H9 (cell line): ENCODE data around the gene TAS2R8. TPM values are rescaled to one million over a fixed set of nuclear protein-coding genes. Genes with fewer than 3 reads are reported as not detected.

Experiments
- DNase-seq: peaks from one replicate; pipeline ENCODE4 v3.0.0-alpha.2; 2017
- H2AFZ ChIP-seq: one replicate; pipeline ENCODE4 v1.6.1; 2013; ENCODE audit warnings: mild to moderate bottlenecking, low read length, control low read depth, moderate library complexity
- H2AK5ac ChIP-seq: 2 replicates; pipeline ENCODE4 v1.6.1; 2013; ENCODE audit warnings: low read length, control low read depth, mixed read lengths; ENCODE audit not compliant: insufficient read length
- H2BK120ac ChIP-seq: one replicate; pipeline ENCODE4 v1.6.1; 2013; ENCODE audit warnings: low read depth, mild to moderate bottlenecking, low read length, control low read depth, inconsistent platforms; ENCODE audit not compliant: poor library complexity, severe bottlenecking
- H2BK12ac ChIP-seq: 2 replicates; pipeline ENCODE4 v1.6.1; 2013; ENCODE audit warnings: low read length, control low read depth, mixed read lengths, low read depth; ENCODE audit not compliant: insufficient read length
- H2BK15ac ChIP-seq: 2 replicates; pipeline ENCODE4 v1.6.1; 2013; ENCODE audit warnings: low read depth, low read length, control low read depth
- H2BK20ac ChIP-seq: one replicate; pipeline ENCODE4 v1.6.1; 2013; ENCODE audit warnings: low read depth, mild to moderate bottlenecking, low read length, control low read depth, inconsistent platforms; ENCODE audit not compliant: poor library complexity, severe bottlenecking
- H2BK5ac ChIP-seq: 2 replicates; pipeline ENCODE4 v1.6.1; 2013; ENCODE audit warnings: low read length, control low read depth, mixed read lengths; ENCODE audit not compliant: insufficient read length
- H3K14ac ChIP-seq: 2 replicates; pipeline ENCODE4 v1.6.1; 2013; ENCODE audit warnings: low read length, control low read depth; ENCODE audit not compliant: insufficient read depth
- H3K18ac ChIP-seq: 2 replicates; pipeline ENCODE4 v1.6.1; 2013; ENCODE audit warnings: low read depth, mild to moderate bottlenecking, mixed read lengths, low read length, control low read depth; ENCODE audit not compliant: insufficient read length
- H3K23ac ChIP-seq: 2 replicates; pipeline ENCODE4 v1.6.1; 2013; ENCODE audit warnings: low read length, control low read depth, mixed read lengths, low read depth; ENCODE audit not compliant: insufficient read length
- H3K23me2 ChIP-seq: 2 replicates; pipeline ENCODE4 v1.6.1; 2013; ENCODE audit warnings: low read depth, mild to moderate bottlenecking, mixed read lengths, low read length, control low read depth; ENCODE audit not compliant: insufficient read length, poor library complexity, severe bottlenecking
- H3K27ac ChIP-seq: 2 replicates; pipeline ENCODE4 v1.5.1; 2013; ENCODE audit warnings: low read length, control low read depth, mixed read lengths, low read depth; ENCODE audit not compliant: insufficient read length
- H3K27me3 ChIP-seq: 2 replicates; pipeline ENCODE4 v1.6.1; 2013; ENCODE audit warnings: low read length, control low read depth, inconsistent platforms; ENCODE audit not compliant: insufficient read depth
- H3K4ac ChIP-seq: 2 replicates; pipeline ENCODE4 v1.6.1; 2013; ENCODE audit warnings: low read depth, mild to moderate bottlenecking, control low read depth, inconsistent platforms, low read length, moderate library complexity
- H3K4me1 ChIP-seq: 2 replicates; pipeline ENCODE4 v1.6.1; 2013; ENCODE audit warnings: low read length, control low read depth, inconsistent platforms; ENCODE audit not compliant: insufficient read depth
- H3K4me2 ChIP-seq: 2 replicates; pipeline ENCODE4 v1.6.1; 2013; ENCODE audit warnings: low read length, control low read depth, mixed read lengths; ENCODE audit not compliant: insufficient read length, insufficient read depth
- H3K56ac ChIP-seq: 2 replicates; pipeline ENCODE4 v1.6.1; 2013; ENCODE audit warnings: low read depth, mild to moderate bottlenecking, mixed read lengths, low read length, control low read depth; ENCODE audit not compliant: insufficient read length
- H3K79me1 ChIP-seq: 2 replicates; pipeline ENCODE4 v1.6.1; 2013; ENCODE audit warnings: low read depth, mild to moderate bottlenecking, moderate library complexity, low read length, control low read depth, inconsistent platforms; ENCODE audit not compliant: insufficient read depth, poor library complexity, severe bottlenecking
- H3K79me2 ChIP-seq: 2 replicates; pipeline ENCODE4 v1.6.1; 2013; ENCODE audit warnings: low read length, control low read depth, inconsistent platforms; ENCODE audit not compliant: insufficient read depth
- H3K9ac ChIP-seq: 2 replicates; pipeline ENCODE4 v1.6.1; 2013; ENCODE audit warnings: low read length, control low read depth, mixed read lengths; ENCODE audit not compliant: insufficient read length; ENCODE audit errors: extremely low read depth
- H3K9me3 ChIP-seq: one replicate; pipeline ENCODE4 v1.6.1; 2013; ENCODE audit warnings: low read depth, low read length, inconsistent platforms; ENCODE audit not compliant: control insufficient read depth
- H3T11ph ChIP-seq: one replicate; pipeline ENCODE4 v1.6.1; 2013; ENCODE audit warnings: mild to moderate bottlenecking, low read length, control low read depth, inconsistent platforms
- H4K20me1 ChIP-seq: one replicate; pipeline ENCODE4 v1.6.1; 2013; ENCODE audit not compliant: control insufficient read depth, insufficient read length, insufficient read depth
- H4K5ac ChIP-seq: 2 replicates; pipeline ENCODE4 v1.6.1; 2013; ENCODE audit warnings: low read depth, mild to moderate bottlenecking, mixed read lengths, low read length, control low read depth; ENCODE audit not compliant: insufficient read length
- H4K8ac ChIP-seq: replicated peaks from 2 replicates; pipeline ENCODE4 v1.6.1; 2013; ENCODE audit warnings: low read length, control low read depth, mixed read lengths, low read depth; ENCODE audit not compliant: insufficient read length
- H4K91ac ChIP-seq: 2 replicates; pipeline ENCODE4 v1.6.1; 2013; ENCODE audit warnings: low read depth, mild to moderate bottlenecking, moderate library complexity, mixed read lengths, low read length, control low read depth; ENCODE audit not compliant: insufficient read length
- H3K27ac Mint-ChIP-seq, 3 experiments: 2 replicates in 2 of 3; 3 replicates in 1 of 3; pipeline ENCODE4 v1.8.0; 2020 to 2021; ENCODE audit warnings: mixed read lengths in 3 of 3, mild to moderate bottlenecking in 1 of 3, moderate library complexity in 1 of 3
- H3K27me3 Mint-ChIP-seq: 2 replicates; pipeline ENCODE4 v1.8.0; 2021; ENCODE audit warnings: low read depth, mild to moderate bottlenecking, moderate library complexity, mixed read lengths
- H3K36me3 Mint-ChIP-seq, 3 experiments: 2 replicates in 2 of 3; 3 replicates in 1 of 3; pipeline ENCODE4 v1.8.0; 2020 to 2021; ENCODE audit warnings: low read depth in 3 of 3, mixed read lengths in 3 of 3; ENCODE audit not compliant: insufficient read depth in 1 of 3
- H3K4me1 Mint-ChIP-seq, 2 experiments: 2 replicates each; pipeline ENCODE4 v1.8.0; 2020; ENCODE audit warnings: mixed read lengths in 2 of 2
- H3K4me3 Mint-ChIP-seq, 2 experiments: 2 replicates in 1 of 2; 3 replicates in 1 of 2; pipeline ENCODE4 v1.8.0; 2020 to 2021; ENCODE audit warnings: mild to moderate bottlenecking in 2 of 2, mixed read lengths in 2 of 2, moderate library complexity in 1 of 2
- H3K9me3 Mint-ChIP-seq, 2 experiments: 2 replicates in 1 of 2; 3 replicates in 1 of 2; pipeline ENCODE4 v1.8.0; 2020; ENCODE audit warnings: mild to moderate bottlenecking in 2 of 2, mixed read lengths in 2 of 2, moderate library complexity in 1 of 2
- WGBS: extraction: QIAGEN DNeasy Blood & Tissue Kit; methylation state at CpG from one replicate; pipeline ENCODE4 v1.1.7; 2013; ENCODE audit warnings: missing lambda C conversion rate, low lambda C conversion rate, mixed read lengths; ENCODE audit not compliant: insufficient read length; ENCODE audit errors: extremely low coverage; 5-methylcytosine and 5-hydroxymethylcytosine counted together
- total RNA-seq: library from RNA; stranded (reverse); gene quantifications from 2 replicates; pipeline ENCODE4 v1.2.1, GENCODE V29; 2021
- TF ChIP-seq, protein P1 (sequence below): fragments of 200-600 bp; sonication (generic); conservative IDR thresholded peaks from 3 replicates; pipeline ENCODE4 v1.8.0; 2021; ENCODE audit warnings: antibody characterized with exemption, mild to moderate bottlenecking

Gene TAS2R8
- total RNA-seq, 1 experiment from 2014 or later = not detected

DNA sequence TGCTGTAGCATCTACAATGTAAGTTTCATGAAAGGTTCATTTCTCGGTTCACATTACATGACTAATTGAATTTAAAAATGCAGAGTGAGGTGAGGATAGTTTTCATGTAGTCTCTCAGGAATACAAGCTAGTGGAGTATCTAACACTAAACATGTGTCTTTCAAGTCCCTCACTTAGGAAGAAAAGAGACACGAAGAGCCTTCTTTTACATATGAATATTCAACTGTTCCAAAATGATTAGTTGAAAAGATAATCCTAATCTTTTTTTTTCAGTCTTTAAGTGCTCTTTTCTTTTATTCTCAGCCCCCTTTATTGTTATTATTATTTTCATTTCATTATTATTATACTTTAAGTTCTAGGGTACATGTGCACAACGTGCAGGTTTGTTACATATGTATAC lies 31.4 kb upstream of the TAS2R8 start:
- no peak overlapping the region for H2BK5ac ChIP-seq
- no CpG with 5 or more reads among the region's 3 CpGs for WGBS
- Mint-ChIP-seq H3K36me3 (no peaks in the 10 kb centered on the region; a peak in 1 of 7 replicates), H3K9me3 (no peaks in the 10 kb centered on the region), H3K27me3 (no peaks in the 10 kb centered on the region), H3K4me3 (no peak overlapping the region), H3K27ac (no peak overlapping the region), H3K4me1 (peaks cover 4% of the 10 kb centered on the region in 2 experiments)
- H3K27ac ChIP-seq = no peak overlapping the region
- no peak overlapping the region for H3K4me2 ChIP-seq
- TF ChIP-seq, protein P1, sequence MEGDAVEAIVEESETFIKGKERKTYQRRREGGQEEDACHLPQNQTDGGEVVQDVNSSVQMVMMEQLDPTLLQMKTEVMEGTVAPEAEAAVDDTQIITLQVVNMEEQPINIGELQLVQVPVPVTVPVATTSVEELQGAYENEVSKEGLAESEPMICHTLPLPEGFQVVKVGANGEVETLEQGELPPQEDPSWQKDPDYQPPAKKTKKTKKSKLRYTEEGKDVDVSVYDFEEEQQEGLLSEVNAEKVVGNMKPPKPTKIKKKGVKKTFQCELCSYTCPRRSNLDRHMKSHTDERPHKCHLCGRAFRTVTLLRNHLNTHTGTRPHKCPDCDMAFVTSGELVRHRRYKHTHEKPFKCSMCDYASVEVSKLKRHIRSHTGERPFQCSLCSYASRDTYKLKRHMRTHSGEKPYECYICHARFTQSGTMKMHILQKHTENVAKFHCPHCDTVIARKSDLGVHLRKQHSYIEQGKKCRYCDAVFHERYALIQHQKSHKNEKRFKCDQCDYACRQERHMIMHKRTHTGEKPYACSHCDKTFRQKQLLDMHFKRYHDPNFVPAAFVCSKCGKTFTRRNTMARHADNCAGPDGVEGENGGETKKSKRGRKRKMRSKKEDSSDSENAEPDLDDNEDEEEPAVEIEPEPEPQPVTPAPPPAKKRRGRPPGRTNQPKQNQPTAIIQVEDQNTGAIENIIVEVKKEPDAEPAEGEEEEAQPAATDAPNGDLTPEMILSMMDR = no peak
- no peak overlapping the region for H3K14ac ChIP-seq
- H3K56ac ChIP-seq = no peak overlapping the region
- no peak overlapping the region for H4K5ac ChIP-seq
- H4K8ac ChIP-seq = no peak overlapping the region
- no peaks in the 10 kb centered on the region for H3K23me2 ChIP-seq
- no peak overlapping the region for H3T11ph ChIP-seq
- no peaks in the 10 kb centered on the region for H4K20me1 ChIP-seq
- no peak overlapping the region for H4K91ac ChIP-seq
- no peaks in the 10 kb centered on the region for H3K79me2 ChIP-seq
- H3K9me3 ChIP-seq = no peaks in the 10 kb centered on the region
- H3K9ac ChIP-seq = no peak overlapping the region
- no peak overlapping the region for H2BK15ac ChIP-seq
- H2BK12ac ChIP-seq = no peak overlapping the region
- H2AFZ ChIP-seq = no peak overlapping the region
- no peak overlapping the region for H2AK5ac ChIP-seq
- no peak overlapping the region for H3K4ac ChIP-seq
- H3K27me3 ChIP-seq = no peaks in the 10 kb centered on the region
- no peaks in the 10 kb centered on the region for H3K79me1 ChIP-seq
- no peaks in the 10 kb centered on the region for H3K4me1 ChIP-seq
- no peak overlapping the region for H3K18ac ChIP-seq
- H2BK120ac ChIP-seq = no peak overlapping the region
- no peak overlapping the region for H3K23ac ChIP-seq
- H2BK20ac ChIP-seq = no peak overlapping the region
- DNase-seq = no peak
